ENCODE measurements around the gene SLC25A25.

SLC25A25 gene

GRCh38 chr9:128153947-128154695 lies 86.1 kb downstream of the SLC25A25 start:
- DNase-seq (ENCODE audit: low read depth) = no peak
- H3K4me3 ChIP-seq (ENCODE audit: control insufficient read depth, low read depth, low read length) = no peak overlapping the region
- TF ChIP-seq CTCF (IDR thresholded peaks at IDR 0.05; ENCODE audit: control insufficient read depth, insufficient read depth, low read depth, low read length, missing control alignments) = no peak

GRCh38 chr9:128155736-128156500 lies 87.9 kb downstream of the SLC25A25 start:
- H3K4me3 ChIP-seq (ENCODE audit: control insufficient read depth, low read depth, low read length) = no peak overlapping the region
- DNase-seq (ENCODE audit: low read depth) = no peak
- TF ChIP-seq CTCF (IDR thresholded peaks at IDR 0.05; ENCODE audit: control insufficient read depth, insufficient read depth, low read depth, low read length, missing control alignments) = no peak

All from AG09309 (cell line).